ENCODE results near the gene MFN2. TPM values are rescaled to one million over a fixed set of nuclear protein-coding genes. Genes with fewer than 3 reads are reported as not detected.

The MFN2 gene
- total and polyA plus RNA-seq, 9 of the 15 experiments (the other 6 are each of a cell fraction or from before 2014, with no cell fraction given), result 10.5 to 158 (median 87.1) TPM

DNA sequence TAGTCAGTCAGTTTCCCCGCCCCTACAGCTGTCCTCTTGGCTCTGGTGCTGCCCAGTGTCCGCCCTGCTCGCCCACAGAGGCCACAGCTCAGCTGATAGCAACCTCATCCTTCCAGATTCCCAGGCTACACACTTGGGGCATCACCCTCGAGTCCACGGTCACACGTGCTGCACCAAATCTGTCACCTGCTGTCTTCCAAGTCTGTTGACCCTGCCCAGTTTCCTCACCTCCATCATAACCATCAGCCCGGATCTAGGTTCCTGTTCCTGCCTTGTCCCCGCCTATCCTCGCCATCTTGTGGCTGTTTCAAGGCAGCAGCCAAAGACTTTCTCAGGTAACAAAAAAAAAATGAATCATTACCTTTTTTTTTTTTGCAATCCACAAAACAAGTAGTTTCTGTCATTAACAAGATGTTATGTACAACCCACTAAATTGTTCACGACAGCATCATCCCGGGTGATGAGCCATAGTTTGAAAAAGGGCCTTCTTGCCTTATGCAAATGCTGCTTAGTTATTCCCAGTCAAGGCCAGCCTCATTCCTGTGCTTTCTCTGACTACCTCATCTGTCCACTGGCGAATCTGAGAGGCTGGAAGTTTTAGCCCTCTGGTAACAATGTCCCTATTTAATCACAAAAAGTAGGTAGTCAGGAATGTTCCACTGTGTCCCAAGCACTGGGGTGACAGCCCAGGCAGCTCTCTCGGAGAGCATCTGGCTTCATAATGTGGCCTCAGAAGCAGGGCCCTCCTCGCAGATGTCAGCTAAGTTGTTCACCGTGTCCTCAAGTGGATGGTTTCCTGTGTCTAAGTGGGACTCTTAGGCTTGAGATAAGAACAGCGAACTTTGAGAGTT lies 34.1 kb downstream of the MFN2 start (continued):
- TF ChIP-seq LEF1 (IDR thresholded peaks at IDR 0.05) (0 out of 2 replicates have a peak, but pooled peaks have one; percentile 10), RAD21 (CRISPR knock-in tag; conservative IDR thresholded peaks at IDR 0.05 in 1 of 2, IDR thresholded peaks at IDR 0.05 in 1 of 2) (0 out of 4 replicates have a peak, but pooled peaks of 1 of the 2 experiments have one; percentile 3), ZNF561 (CRISPR knock-in tag; conservative IDR thresholded peaks at IDR 0.05) (no peak), BHLHE40 (IDR thresholded peaks at IDR 0.05; ENCODE audit: low read length) (0 out of 2 replicates have a peak, but pooled peaks have one; percentile 15), L3MBTL2 (IDR thresholded peaks at IDR 0.05) (peak; percentile 95), HIVEP1 (CRISPR knock-in tag; IDR thresholded peaks at IDR 0.05) (no peak), ZKSCAN3 (CRISPR knock-in tag; IDR thresholded peaks at IDR 0.05) (no peak), NR1H2 (CRISPR knock-in tag; IDR thresholded peaks at IDR 0.05) (no peak), ELF4 (CRISPR knock-in tag; IDR thresholded peaks at IDR 0.05) (0 out of 2 replicates have a peak, but pooled peaks have one; percentile 32), SIN3A (IDR thresholded peaks at IDR 0.05; ENCODE audit: borderline replicate concordance in 2 of 2, control insufficient read depth in 1 of 2, low read depth in 2 of 2, low read length in 2 of 2) (no peak), ZFX (CRISPR knock-in tag; IDR thresholded peaks at IDR 0.05) (0 out of 2 replicates have a peak, but pooled peaks have one; percentile 29)
- TF ChIP-seq, protein P1, sequence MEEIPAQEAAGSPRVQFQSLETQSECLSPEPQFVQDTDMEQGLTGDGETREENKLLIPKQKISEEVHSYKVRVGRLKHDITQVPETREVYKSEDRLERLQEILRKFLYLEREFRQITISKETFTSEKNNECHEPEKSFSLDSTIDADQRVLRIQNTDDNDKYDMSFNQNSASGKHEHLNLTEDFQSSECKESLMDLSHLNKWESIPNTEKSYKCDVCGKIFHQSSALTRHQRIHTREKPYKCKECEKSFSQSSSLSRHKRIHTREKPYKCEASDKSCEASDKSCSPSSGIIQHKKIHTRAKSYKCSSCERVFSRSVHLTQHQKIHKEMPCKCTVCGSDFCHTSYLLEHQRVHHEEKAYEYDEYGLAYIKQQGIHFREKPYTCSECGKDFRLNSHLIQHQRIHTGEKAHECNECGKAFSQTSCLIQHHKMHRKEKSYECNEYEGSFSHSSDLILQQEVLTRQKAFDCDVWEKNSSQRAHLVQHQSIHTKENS (CRISPR knock-in tag; IDR thresholded peaks at IDR 0.05), result no peak
- TF ChIP-seq, protein P2, sequence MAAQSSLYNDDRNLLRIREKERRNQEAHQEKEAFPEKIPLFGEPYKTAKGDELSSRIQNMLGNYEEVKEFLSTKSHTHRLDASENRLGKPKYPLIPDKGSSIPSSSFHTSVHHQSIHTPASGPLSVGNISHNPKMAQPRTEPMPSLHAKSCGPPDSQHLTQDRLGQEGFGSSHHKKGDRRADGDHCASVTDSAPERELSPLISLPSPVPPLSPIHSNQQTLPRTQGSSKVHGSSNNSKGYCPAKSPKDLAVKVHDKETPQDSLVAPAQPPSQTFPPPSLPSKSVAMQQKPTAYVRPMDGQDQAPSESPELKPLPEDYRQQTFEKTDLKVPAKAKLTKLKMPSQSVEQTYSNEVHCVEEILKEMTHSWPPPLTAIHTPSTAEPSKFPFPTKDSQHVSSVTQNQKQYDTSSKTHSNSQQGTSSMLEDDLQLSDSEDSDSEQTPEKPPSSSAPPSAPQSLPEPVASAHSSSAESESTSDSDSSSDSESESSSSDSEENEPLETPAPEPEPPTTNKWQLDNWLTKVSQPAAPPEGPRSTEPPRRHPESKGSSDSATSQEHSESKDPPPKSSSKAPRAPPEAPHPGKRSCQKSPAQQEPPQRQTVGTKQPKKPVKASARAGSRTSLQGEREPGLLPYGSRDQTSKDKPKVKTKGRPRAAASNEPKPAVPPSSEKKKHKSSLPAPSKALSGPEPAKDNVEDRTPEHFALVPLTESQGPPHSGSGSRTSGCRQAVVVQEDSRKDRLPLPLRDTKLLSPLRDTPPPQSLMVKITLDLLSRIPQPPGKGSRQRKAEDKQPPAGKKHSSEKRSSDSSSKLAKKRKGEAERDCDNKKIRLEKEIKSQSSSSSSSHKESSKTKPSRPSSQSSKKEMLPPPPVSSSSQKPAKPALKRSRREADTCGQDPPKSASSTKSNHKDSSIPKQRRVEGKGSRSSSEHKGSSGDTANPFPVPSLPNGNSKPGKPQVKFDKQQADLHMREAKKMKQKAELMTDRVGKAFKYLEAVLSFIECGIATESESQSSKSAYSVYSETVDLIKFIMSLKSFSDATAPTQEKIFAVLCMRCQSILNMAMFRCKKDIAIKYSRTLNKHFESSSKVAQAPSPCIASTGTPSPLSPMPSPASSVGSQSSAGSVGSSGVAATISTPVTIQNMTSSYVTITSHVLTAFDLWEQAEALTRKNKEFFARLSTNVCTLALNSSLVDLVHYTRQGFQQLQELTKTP (IDR thresholded peaks at IDR 0.05; ENCODE audit: low read depth in 1 of 2, partially characterized antibody in 2 of 2), result peak in 1 of 2 experiments; percentile 24
- TF ChIP-seq, protein P3, sequence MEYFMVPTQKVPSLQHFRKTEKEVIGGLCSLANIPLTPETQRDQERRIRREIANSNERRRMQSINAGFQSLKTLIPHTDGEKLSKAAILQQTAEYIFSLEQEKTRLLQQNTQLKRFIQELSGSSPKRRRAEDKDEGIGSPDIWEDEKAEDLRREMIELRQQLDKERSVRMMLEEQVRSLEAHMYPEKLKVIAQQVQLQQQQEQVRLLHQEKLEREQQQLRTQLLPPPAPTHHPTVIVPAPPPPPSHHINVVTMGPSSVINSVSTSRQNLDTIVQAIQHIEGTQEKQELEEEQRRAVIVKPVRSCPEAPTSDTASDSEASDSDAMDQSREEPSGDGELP (CRISPR knock-in tag; IDR thresholded peaks at IDR 0.05; ENCODE audit: borderline replicate concordance), result peak; percentile 40; the same call in 1 of the 2 replicates
- TF ChIP-seq, protein P4, sequence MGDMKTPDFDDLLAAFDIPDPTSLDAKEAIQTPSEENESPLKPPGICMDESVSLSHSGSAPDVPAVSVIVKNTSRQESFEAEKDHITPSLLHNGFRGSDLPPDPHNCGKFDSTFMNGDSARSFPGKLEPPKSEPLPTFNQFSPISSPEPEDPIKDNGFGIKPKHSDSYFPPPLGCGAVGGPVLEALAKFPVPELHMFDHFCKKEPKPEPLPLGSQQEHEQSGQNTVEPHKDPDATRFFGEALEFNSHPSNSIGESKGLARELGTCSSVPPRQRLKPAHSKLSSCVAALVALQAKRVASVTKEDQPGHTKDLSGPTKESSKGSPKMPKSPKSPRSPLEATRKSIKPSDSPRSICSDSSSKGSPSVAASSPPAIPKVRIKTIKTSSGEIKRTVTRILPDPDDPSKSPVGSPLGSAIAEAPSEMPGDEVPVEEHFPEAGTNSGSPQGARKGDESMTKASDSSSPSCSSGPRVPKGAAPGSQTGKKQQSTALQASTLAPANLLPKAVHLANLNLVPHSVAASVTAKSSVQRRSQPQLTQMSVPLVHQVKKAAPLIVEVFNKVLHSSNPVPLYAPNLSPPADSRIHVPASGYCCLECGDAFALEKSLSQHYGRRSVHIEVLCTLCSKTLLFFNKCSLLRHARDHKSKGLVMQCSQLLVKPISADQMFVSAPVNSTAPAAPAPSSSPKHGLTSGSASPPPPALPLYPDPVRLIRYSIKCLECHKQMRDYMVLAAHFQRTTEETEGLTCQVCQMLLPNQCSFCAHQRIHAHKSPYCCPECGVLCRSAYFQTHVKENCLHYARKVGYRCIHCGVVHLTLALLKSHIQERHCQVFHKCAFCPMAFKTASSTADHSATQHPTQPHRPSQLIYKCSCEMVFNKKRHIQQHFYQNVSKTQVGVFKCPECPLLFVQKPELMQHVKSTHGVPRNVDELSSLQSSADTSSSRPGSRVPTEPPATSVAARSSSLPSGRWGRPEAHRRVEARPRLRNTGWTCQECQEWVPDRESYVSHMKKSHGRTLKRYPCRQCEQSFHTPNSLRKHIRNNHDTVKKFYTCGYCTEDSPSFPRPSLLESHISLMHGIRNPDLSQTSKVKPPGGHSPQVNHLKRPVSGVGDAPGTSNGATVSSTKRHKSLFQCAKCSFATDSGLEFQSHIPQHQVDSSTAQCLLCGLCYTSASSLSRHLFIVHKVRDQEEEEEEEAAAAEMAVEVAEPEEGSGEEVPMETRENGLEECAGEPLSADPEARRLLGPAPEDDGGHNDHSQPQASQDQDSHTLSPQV (IDR thresholded peaks at IDR 0.05), result peak; percentile 40; the same call in 1 of the 2 replicates
